Esophagus muscularis mucosa (tissue), 3 donors: ENCODE data around the gene NMNAT3.

ENCODE experiments used
- CTCF ChIP-seq, 3 experiments: fragments of 200-600 bp in 2 of 3; fragments of 450-650 bp in 1 of 3; sonication (generic) in 2 of 3; IDR thresholded peaks; one replicate each; pipeline ENCODE4 v1.5.1; 2017 to 2019; ENCODE audit warnings: antibody characterized with exemption in 3 of 3, mild to moderate bottlenecking in 2 of 3, moderate library complexity in 1 of 3
- POLR2A ChIP-seq: fragments of 450-650 bp; IDR thresholded peaks from one replicate; pipeline ENCODE4 v1.6.1; 2017; ENCODE audit warnings: antibody characterized with exemption, moderate library complexity, mild to moderate bottlenecking, low read depth

GRCh38 chr3:139657434-139657833 lies 20.3 kb downstream of the NMNAT3 start:
- TF ChIP-seq CTCF (IDR thresholded peaks at IDR 0.05) (no peak), POLR2A (no peak)
